A673 (cell line): ENCODE data around the gene EPS15. TPM values are rescaled to one million over a fixed set of nuclear protein-coding genes. Genes with fewer than 3 reads are reported as not detected.

Experiments used
- BruUV-seq: library from RNA; stranded (reverse); fragments of 400-500 nt; replicated peaks from 2 replicates; lab custom pipeline; 2021; lab: Mats Ljungman, UMichigan
- CTCF ChIA-PET: fragments of 300-600 bp; sonication (Branson Sonifier 250); formaldehyde crosslinking; loops from one replicate; lab custom pipeline; 2022; ENCODE audit warnings: antibody characterized with exemption; lab: Charles Lee
- POLR2A ChIA-PET: fragments of 300-600 bp; sonication (Branson Sonifier 250); formaldehyde crosslinking; loops from one replicate; lab custom pipeline; 2022; ENCODE audit warnings: antibody characterized with exemption; ENCODE audit not compliant: low non-redundant PET; lab: Charles Lee
- DNase-seq: peaks from one replicate; pipeline ENCODE4 v3.0.0-alpha.2; 2015; ENCODE audit warnings: low spot score
- H3K27ac ChIP-seq: fragments of 200-600 bp; sonication (generic); 2 replicates; pipeline ENCODE4 v1.5.1; 2016; ENCODE audit warnings: mixed run types, low read depth, mild to moderate bottlenecking, mixed read lengths, antibody characterized with exemption, low read length; ENCODE audit not compliant: poor library complexity, severe bottlenecking
- H3K27me3 ChIP-seq: fragments of 200-600 bp; sonication (generic); replicated peaks from 2 replicates; pipeline ENCODE4 v1.6.1; 2017; ENCODE audit warnings: mixed run types, low read depth, mild to moderate bottlenecking, mixed read lengths, antibody characterized with exemption, low read length; ENCODE audit not compliant: insufficient read depth, poor library complexity
- H3K36me3 ChIP-seq: fragments of 200-600 bp; sonication (generic); 2 replicates; pipeline ENCODE4 v1.6.1; 2016; ENCODE audit warnings: mixed run types, mild to moderate bottlenecking, mixed read lengths, antibody characterized with exemption, low read length; ENCODE audit not compliant: insufficient read depth, poor library complexity, severe bottlenecking
- H3K4me1 ChIP-seq: fragments of 200-600 bp; sonication (generic); 2 replicates; pipeline ENCODE4 v1.6.1; 2017; ENCODE audit warnings: mixed run types, mild to moderate bottlenecking, mixed read lengths, antibody characterized with exemption, low read length; ENCODE audit not compliant: insufficient read depth, poor library complexity, severe bottlenecking
- H3K4me3 ChIP-seq: fragments of 200-600 bp; sonication (generic); 2 replicates; pipeline ENCODE4 v1.5.1; 2016; ENCODE audit warnings: low read depth, mixed run types, mild to moderate bottlenecking, mixed read lengths, low read length; ENCODE audit not compliant: poor library complexity, severe bottlenecking
- H3K9me3 ChIP-seq: fragments of 200-600 bp; sonication (generic); 2 replicates; pipeline ENCODE4 v1.6.1; 2016; ENCODE audit warnings: mixed run types, low read depth, mild to moderate bottlenecking, mixed read lengths, antibody characterized with exemption, low read length; ENCODE audit not compliant: poor library complexity, severe bottlenecking
- EZH2 ChIP-seq: fragments of 200-600 bp; sonication (generic); IDR thresholded peaks from 2 replicates; pipeline ENCODE4 v1.6.1; 2017; ENCODE audit warnings: borderline replicate concordance, low read depth, mild to moderate bottlenecking, mixed read lengths, antibody characterized with exemption, low read length; ENCODE audit not compliant: poor library complexity, severe bottlenecking
- intact Hi-C: fragments of 100-400 bp; cut with micrococcal nuclease; formaldehyde crosslinking; loops from one replicate; pipeline ENCODE4 v1.10.0; 2022; ENCODE audit not compliant: unreplicated experiment
- total RNA-seq: library from RNA; stranded (reverse); gene quantifications from 2 replicates; pipeline ENCODE4 v1.2.3, GENCODE V29; 2021
- TF ChIP-seq, protein P1 (sequence below): fragments of 300-800, 200-600 bp; sonication (generic); conservative IDR thresholded peaks from 2 replicates; pipeline ENCODE4 v1.5.1; 2017; ENCODE audit warnings: low read depth, mild to moderate bottlenecking, antibody characterized with exemption, low read length, moderate library complexity, mixed read lengths

Gene EPS15
- total RNA-seq, 1 experiment from 2014 or later, result 50.6 TPM

DNA sequence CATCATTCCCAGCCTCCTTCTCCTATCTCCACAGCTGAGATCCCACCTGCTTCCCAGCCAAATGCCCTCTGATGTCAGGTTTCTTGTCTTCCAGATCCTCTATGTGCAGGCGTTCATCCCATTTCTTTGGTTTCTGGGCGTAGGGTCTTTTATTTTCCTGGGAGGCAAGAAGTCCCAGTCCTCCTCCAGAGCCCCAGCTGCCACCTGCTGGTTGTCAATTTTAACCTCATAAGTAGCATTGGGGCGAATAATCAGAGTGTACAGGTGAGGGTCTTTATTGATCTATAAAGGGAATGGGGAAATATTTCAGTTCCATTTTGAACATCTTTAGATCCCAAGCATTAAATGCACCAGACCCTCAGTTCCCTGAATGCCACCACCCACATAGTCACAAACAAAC, 47.2 kb upstream of the EPS15 start:
- H3K27ac ChIP-seq, result no peak overlapping the region

DNA sequence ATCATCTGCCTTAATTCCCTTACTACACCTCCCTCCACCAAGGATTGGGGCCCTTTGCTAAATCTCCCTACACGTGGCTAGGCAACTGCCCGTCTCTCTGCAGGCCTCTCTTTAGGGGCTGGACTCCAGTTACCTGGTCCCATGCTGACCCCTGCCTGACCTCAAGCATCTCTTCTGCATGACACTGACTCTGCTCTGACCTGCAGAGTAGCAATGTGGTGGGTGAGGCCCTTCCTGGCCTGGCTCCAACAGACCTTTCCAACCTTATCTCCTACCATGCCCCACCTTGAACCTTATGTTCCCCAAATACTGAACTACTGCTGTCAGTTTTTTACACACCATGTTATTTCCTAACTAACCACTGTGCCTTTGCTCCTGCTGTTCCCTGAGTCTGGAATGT, 45.9 kb upstream of the EPS15 start:
- H3K4me3 ChIP-seq, result no peak overlapping the region
- CTCF ChIA-PET, result no interaction called here
- intact Hi-C loops, result no loop called here
- H3K27me3 ChIP-seq, result no peaks in the 10 kb centered on the region
- no peak for TF ChIP-seq EZH2
- TF ChIP-seq, protein P1, sequence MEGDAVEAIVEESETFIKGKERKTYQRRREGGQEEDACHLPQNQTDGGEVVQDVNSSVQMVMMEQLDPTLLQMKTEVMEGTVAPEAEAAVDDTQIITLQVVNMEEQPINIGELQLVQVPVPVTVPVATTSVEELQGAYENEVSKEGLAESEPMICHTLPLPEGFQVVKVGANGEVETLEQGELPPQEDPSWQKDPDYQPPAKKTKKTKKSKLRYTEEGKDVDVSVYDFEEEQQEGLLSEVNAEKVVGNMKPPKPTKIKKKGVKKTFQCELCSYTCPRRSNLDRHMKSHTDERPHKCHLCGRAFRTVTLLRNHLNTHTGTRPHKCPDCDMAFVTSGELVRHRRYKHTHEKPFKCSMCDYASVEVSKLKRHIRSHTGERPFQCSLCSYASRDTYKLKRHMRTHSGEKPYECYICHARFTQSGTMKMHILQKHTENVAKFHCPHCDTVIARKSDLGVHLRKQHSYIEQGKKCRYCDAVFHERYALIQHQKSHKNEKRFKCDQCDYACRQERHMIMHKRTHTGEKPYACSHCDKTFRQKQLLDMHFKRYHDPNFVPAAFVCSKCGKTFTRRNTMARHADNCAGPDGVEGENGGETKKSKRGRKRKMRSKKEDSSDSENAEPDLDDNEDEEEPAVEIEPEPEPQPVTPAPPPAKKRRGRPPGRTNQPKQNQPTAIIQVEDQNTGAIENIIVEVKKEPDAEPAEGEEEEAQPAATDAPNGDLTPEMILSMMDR, result no peak
- POLR2A ChIA-PET, result no interaction called here
- no TSS peak for BruUV-seq
- no peaks in the 10 kb centered on the region for H3K9me3 ChIP-seq
- no peaks in the 10 kb centered on the region for H3K36me3 ChIP-seq
- H3K27ac ChIP-seq, result no peak overlapping the region
- H3K4me1 ChIP-seq, result peaks cover 7% of the 10 kb centered on the region
- DNase-seq, result no peak

More for the DNA sequence above, 47.2 kb upstream of the EPS15 start:
- TF ChIP-seq, protein P1, result no peak
- no peak for TF ChIP-seq EZH2
- Histone ChIP-seq H3K4me3 (no peak overlapping the region), H3K27me3 (no peaks in the 10 kb centered on the region), H3K4me1 (peaks cover 7% of the 10 kb centered on the region), H3K9me3 (no peaks in the 10 kb centered on the region), H3K36me3 (no peaks in the 10 kb centered on the region)
- ChIA-PET POLR2A (no interaction called here), CTCF (no interaction called here)
- intact Hi-C loops, result no loop called here
- BruUV-seq, result no TSS peak
- no peak for DNase-seq

DNA sequence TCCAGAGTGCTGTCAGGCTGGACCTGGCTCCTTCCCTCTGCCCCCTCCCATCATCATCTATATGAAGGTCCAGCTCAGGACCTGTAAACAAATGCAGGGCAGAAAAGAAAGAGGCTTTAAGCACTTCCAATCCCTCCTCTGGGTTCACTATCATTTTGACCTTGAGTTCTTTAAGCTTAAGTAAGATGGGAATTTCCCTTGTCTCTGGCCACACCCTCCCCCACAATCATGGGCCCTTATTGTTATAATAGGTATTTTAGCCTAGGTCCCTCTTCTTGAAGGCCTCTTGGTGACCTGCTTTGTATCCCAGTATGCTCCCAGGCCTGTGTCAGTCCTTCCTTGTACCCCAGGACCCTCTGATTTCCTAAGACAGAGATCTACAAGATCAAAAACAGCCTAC, 45.1 kb upstream of the EPS15 start:
- no peak for DNase-seq
- no peaks in the 10 kb centered on the region for H3K9me3 ChIP-seq
- no peaks in the 10 kb centered on the region for H3K27me3 ChIP-seq
- H3K36me3 ChIP-seq, result no peaks in the 10 kb centered on the region
- H3K4me3 ChIP-seq, result no peak overlapping the region
- no peak overlapping the region for H3K27ac ChIP-seq
- POLR2A ChIA-PET, result no interaction called here
- CTCF ChIA-PET, result no interaction called here
- intact Hi-C loops, result no loop called here
- BruUV-seq, result no TSS peak
- TF ChIP-seq EZH2, result no peak
- TF ChIP-seq, protein P1, result no peak
- H3K4me1 ChIP-seq, result no peaks in the 10 kb centered on the region
